ENCODE results near the gene GPR146.
A peak's percentile ranks its signal among the peaks of the same experiment; 100 is the strongest.
"Not testable (repeated sequence)": the region's sequence is repeated elsewhere in the genome, so short reads cannot be mapped to it uniquely, and the experiment has no call there.

GPR146 gene

DNA sequence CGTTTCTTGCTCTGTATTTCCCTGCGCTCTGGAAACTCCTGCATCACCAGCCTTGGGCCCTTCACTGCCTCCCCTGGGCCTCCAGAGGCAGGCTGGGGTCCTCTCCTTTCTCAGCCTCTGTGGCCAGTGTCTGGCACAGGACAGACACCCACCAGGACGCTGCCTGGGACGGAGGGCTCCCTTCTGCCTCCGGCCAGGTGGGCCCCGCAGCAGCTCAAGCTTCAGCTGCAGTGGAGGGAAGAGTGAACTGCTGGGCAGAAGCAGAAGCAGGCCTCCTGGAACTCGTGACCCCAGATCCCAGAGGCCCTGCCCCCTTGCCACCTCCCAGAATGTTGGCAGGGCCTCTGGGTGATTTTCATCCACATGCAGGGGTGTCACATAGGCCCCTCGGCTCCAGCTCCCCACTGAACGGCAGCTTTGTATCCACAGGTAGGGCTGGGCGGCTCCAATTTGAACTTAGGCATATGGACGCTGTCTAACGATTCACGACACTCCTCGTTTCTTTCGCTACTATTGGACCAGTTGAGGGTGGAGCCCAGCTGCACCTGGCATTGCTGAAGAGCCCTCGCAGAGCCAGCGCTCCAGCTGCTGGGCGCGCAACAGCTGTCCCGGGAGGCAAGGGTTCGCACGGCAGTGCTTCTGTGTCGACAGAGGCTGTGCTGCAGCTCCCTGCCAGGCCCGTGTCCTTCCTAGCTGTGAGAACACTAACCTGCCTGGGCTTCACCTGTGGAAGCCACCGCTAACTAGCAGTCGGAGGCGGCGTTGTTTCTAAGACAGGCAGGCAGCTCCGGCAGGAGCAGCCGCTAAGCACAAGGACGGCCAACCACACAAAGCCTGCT, 18.4 kb upstream of the GPR146 start:
- no peak for DNase-seq (ENCODE audit: low spot score)

DNA sequence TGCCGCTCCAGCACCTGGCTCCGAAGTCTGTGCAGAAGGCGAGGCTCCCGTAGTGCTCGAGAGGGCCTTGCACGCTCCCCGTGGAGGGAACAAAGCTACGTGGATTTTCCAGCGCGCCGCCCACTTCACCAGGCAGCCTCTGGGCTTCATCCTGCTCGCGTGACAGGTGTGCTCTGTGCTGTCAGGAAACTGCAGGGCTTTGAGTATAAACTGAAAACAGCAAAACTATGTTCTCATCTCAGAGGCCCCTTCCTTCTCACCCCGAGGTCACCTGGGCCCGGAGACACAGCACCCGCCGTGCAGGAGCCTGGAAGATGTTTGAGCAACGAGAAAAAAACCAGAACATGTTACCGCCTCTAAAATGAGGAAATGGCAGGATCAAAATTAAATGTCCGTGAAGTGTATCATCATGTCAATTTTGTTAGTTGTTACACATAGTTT, 17.6 kb upstream of the GPR146 start:
- no peak for DNase-seq (ENCODE audit: low spot score)

DNA sequence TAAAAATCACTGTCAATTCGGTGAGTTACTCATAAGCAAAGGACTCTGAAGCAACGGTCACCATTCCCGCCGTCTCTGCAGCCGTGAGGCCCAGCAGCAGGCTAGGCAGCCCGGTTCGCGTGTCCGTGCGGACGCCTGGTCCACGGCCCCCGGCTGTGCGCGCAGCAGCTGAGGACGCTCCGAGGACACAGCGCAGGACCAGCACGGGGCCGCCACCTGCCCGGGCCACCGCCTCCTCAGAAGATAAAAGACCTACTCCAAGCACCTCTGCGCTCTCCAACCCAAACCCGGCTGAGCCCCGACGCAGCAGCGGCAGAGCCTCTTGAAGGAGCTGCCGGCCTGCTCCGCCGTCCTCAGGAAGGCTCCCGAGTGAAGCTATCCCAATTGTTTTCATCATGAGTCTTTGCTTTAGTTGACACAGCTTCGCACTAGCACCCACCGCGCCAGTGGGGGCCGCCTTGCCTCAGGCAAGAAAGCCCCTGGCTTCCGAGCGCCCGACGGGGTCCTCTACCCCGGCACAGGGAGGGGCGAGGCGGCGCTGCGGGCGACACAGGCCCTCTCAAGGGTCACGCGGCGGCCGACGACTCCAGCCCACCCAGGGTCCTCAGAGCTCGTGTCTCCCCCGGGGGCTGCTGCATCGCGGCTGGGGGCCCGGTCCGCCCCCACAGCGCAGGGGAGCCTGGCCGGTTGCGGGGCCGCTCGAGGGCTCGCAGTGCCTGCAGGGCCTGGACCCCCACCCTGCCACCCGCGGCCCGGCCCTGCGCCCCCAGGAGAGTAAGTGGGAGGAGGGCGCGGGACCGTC, 16.9 kb upstream of the GPR146 start:
- DNase-seq (ENCODE audit: low spot score) = no peak

GRCh38 chr7:1028044-1028770, 16.1 kb upstream of the GPR146 start:
- peak; percentile 87 for DNase-seq (ENCODE audit: low spot score)

- DNase-seq (ENCODE audit: low spot score) = peak; percentile 79
These were observed 15.3 kb upstream of the GPR146 start for GRCh38 chr7:1028775-1029636.

GRCh38 chr7:1029637-1030443, 14.5 kb upstream of the GPR146 start:
- no peak for DNase-seq (ENCODE audit: low spot score)

GRCh38 chr7:1030444-1031070, 13.8 kb upstream of the GPR146 start:
- no peak for DNase-seq (ENCODE audit: low spot score)

DNA sequence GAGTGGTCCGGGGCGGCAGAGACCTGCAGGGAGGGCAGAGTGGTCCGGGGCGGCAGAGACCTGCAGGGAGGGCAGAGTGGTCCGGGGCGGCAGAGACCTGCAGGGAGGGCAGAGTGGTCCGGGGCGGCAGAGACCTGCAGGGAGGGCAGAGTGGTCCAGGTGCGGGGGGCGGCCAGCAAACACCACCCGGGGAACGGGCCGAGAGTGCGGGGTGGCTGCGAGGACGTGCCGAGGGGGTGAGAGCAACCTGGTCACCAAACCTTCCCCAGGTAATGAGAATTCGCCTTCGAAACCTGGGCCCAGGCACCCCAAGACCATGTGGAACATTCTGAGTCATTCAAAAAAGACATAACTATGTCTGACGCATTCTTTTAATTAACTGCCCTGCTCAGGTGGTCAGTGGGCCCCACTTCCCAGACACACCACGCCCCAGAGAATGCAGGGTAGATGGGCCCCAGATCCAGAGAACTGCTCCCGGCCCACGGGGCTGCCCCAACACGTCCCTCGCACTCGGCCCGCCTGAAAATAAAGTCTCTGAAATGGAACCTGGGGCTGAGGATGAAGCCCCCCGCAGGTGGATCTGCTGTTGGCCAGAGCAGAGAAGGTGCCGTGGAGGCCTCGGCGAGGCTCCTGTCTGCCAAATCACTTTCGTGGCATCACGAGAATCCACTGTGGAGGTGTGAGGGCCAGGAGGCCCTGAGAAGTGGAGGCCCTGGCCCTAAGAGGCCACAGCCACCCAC, 12.5 kb upstream of the GPR146 start:
- no peak for DNase-seq (ENCODE audit: low spot score)

DNA sequence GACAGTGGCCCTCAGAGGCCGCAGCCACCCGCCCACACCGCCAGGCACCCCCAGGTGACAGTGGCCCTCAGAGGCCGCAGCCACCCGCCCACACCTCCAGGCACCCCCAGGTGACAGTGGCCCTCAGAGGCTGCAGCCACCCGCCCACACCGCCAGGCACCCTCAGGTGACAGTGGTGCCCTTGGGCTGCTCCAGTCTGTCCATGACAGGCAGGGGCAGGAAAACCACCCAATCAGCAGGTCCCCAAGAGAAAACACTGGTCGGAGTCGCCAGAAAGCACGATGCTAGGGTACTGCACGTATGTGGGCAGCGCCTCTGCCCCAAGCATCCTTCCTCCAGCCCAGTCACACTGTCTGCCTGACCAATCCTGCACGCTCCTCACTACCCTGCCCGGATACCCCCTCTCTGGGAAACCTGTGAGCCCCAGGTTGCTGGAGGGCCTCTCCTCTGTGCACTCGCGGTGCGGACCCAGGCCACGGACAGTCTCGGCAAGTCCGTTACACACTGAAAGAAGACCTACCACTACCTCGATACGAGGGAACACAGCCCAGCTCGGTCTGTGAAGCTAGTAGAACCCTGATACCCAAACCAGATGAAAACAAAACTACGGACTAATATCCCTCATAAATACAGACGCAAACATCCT, 11.7 kb upstream of the GPR146 start:
- DNase-seq (ENCODE audit: low spot score) = no peak

GRCh38 chr7:1033546-1034145, 10.7 kb upstream of the GPR146 start:
- no peak for DNase-seq (ENCODE audit: low spot score)

GRCh38 chr7:1034769-1035168, 9.6 kb upstream of the GPR146 start:
- not testable (repeated sequence) for DNase-seq (ENCODE audit: low spot score)

GRCh38 chr7:1036164-1036928, 8.0 kb upstream of the GPR146 start:
- DNase-seq (ENCODE audit: low spot score) = not testable (repeated sequence)

- not testable (repeated sequence) for DNase-seq (ENCODE audit: low spot score)
These were observed 4.1 kb upstream of the GPR146 start for GRCh38 chr7:1040233-1040632.

- DNase-seq (ENCODE audit: low spot score) = no peak
These were observed 3.6 kb upstream of the GPR146 start for GRCh38 chr7:1040790-1041189.

GRCh38 chr7:1041551-1042491, 2.5 kb upstream of the GPR146 start:
- no peak for DNase-seq (ENCODE audit: low spot score)

DNA sequence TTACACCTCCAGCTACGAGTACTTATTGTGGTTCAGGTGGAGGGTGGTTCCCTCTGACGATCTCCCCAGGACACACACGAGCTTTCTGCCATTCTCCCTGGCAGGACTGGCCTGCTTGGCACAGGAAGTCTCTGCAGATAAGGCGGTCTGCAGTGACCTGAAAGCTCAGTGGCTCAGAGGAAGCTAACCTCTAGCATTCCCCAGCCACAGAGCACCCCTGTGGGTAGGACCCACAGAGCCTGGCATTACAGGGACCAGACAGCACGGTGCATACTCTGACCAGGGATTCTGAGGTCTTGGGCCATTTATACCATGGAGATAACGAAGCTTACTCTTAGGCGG, 1.9 kb upstream of the GPR146 start:
- DNase-seq (ENCODE audit: low spot score) = no peak
